HG03521 (cell line): Measurements from ENCODE around the gene CCNF.
"Not testable (repeated sequence)": the region's sequence is repeated elsewhere in the genome, so short reads cannot be mapped to it uniquely, and the experiment has no call there.

ENCODE experiments used
- ATAC-seq: cut with Tn5 transposase; IDR thresholded peaks from one replicate; pipeline ENCODE4 v1.9.1; 2021; ENCODE audit warnings: mild to moderate bottlenecking, moderate library complexity; ENCODE audit not compliant: unreplicated experiment

The CCNF gene

GRCh38 chr16:2471016-2471652, 41.9 kb downstream of the CCNF start, which contains the start of gene NTN3:
Gene NTN3 (plus strand): TSS chr16:2471297. CDS start chr16:2471702, 405 bp downstream.
- ATAC-seq: no peak

- ATAC-seq: no peak
Observed at GRCh38 chr16:2471653-2472487, 42.6 kb downstream of the CCNF start.

GRCh38 chr16:2472488-2472864, 43.2 kb downstream of the CCNF start:
- no peak for ATAC-seq

GRCh38 chr16:2472885-2473445, 43.7 kb downstream of the CCNF start:
- ATAC-seq: no peak

- no peak for ATAC-seq
Observed at GRCh38 chr16:2473446-2473926, 44.2 kb downstream of the CCNF start.

- ATAC-seq: peak; percentile 18
Observed at GRCh38 chr16:2473999-2474876, 45.0 kb downstream of the CCNF start.

GRCh38 chr16:2474877-2475412, 45.7 kb downstream of the CCNF start, which contains the start of gene TBC1D24:
Gene TBC1D24 (plus strand): TSS chr16:2475127. CDS start chr16:2496149, 21,022 bp downstream.
- ATAC-seq: peak; percentile 42

GRCh38 chr16:2475413-2476344, 46.4 kb downstream of the CCNF start:
- no peak for ATAC-seq

- no peak for ATAC-seq
Observed at GRCh38 chr16:2476345-2476720, 47.1 kb downstream of the CCNF start.

GRCh38 chr16:2476741-2477140, 47.5 kb downstream of the CCNF start:
- no peak for ATAC-seq

GRCh38 chr16:2477327-2477726, 48.1 kb downstream of the CCNF start:
- ATAC-seq: no peak

- ATAC-seq: no peak
Observed at GRCh38 chr16:2478279-2478678, 49.0 kb downstream of the CCNF start.

GRCh38 chr16:2479996-2480395, 50.7 kb downstream of the CCNF start:
- ATAC-seq: not testable (repeated sequence)

GRCh38 chr16:2480948-2481347, 51.7 kb downstream of the CCNF start:
- no peak for ATAC-seq

- ATAC-seq: no peak
Observed at GRCh38 chr16:2481676-2482075, 52.4 kb downstream of the CCNF start.

GRCh38 chr16:2482249-2482648, 53.0 kb downstream of the CCNF start:
- no peak for ATAC-seq

GRCh38 chr16:2482708-2483534, 53.7 kb downstream of the CCNF start:
- no peak for ATAC-seq
